KBM-7 (cell line): ENCODE data around the gene KRR1.
"Not testable (repeated sequence)": the region's sequence is repeated elsewhere in the genome, so short reads cannot be mapped to it uniquely, and the experiment has no call there.

Experiments
- DNase-seq: peaks from one replicate; pipeline ENCODE4 v3.0.0-alpha.2; 2015
- in situ Hi-C: fragments of 300-500 bp; cut with MboI; formaldehyde crosslinking; loops from 2 replicates; pipeline ENCODE4 v1.14.3; 2020; ENCODE audit warnings: low sequenced_read_pairs, low pct_unique_long_range_greater_than_20kb, mixed read lengths

Gene KRR1

DNA sequence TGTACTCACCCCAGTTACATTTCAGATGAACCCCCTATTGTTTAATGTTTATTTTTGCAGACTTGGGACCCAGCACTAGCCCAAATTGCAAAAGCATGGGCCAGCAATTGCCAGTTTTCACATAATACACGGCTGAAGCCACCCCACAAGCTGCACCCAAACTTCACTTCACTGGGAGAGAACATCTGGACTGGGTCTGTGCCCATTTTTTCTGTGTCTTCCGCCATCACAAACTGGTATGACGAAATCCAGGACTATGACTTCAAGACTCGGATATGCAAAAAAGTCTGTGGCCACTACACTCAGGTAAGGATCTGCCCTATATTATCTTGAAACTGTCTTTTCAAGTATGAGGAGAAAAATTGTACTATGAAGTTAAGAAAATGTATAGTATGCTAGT, 29.6 kb downstream of the KRR1 start:
- DNase-seq: peak; percentile 62
- in situ Hi-C loops: no loop called here

DNA sequence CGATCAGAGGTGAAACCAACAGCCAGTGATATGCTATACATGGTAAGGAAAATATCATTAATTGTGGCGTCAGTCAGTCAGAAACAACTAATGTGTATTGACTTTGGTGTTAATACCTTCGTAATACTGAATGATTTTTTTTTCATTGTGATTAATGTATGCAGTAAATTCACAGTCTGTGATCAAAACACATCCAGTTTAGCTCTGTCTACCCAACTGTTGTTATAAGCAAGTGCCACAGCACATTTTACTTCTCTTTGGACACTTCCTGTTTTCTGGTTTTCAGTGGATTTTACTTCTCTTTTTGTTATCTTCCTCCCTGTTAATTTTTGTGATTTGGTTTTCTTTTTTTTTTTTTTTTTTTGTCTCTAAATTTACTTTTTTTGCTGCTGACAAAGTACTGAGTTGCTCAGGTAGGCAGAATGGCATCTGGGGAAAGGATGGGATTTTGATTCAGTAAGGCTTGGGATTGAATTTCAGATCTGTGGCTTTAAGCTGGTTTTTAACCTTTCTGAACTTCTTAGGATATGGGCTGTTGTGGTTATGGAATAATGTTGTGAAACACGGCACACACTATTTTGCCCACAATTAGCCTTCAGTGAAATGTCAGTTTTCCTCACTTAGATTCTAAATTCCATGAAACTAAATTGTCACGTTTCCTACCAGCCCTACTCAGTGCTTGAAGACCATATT, 30.2 kb downstream of the KRR1 start:
- peak; percentile 86 for DNase-seq
- in situ Hi-C loops: no loop called here

DNA sequence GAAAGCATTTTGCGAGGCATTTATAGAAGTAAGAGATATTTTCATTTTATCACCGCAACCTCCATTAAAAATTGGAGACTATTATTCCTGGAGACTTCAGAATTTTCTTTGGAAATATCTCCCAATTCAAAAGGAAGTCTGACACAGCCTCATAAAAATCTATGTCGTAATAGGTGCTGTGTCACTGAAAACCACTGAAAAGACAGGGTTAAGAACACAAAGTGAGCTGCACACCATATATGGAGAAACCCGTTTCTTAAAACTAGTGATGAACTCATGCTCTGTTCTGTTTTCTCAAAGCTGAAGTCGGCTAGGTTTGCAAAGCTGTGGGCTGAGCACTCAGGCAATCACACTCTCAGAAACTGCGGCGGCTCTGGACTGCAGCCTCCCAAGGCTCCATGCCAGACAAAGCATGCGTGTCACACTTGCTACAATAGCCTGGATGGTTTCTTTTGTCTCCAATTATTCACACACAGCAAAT, 30.9 kb downstream of the KRR1 start, which contains the start of gene GLIPR1:
Gene GLIPR1, plus strand, starts transcription at position 287 of the 481 bp plus-strand sequence. Its CDS starts 126 bp downstream, at position 413.
- in situ Hi-C loops: no loop called here

DNA sequence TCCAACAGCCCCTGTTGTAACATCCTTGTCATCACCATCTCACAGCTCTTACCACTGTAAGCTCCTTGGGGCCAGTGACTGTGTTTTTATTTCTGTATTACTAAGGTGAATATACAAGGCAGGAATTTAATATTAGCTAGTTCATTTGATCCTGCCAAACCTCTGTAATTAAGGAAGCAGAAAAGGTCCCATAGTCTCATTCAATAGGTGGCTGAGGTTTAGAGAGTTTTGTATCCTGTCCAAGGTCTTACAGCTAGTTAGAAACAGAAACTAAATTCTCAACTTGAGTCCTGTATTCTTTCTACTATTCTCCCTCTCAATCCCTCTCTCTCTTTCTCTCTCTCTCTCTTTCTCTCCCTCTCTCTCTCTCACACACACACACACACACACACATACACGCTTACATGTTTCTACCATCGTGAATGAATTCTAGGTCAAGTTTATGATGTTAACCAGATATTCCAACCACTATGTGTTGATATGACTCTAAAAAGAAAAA, 31.4 kb downstream of the KRR1 start:
- in situ Hi-C loops: no loop called here
- no peak for DNase-seq

More for the DNA sequence above, 30.9 kb downstream of the KRR1 start, which contains the start of gene GLIPR1:
- DNase-seq: peak; percentile 89

DNA sequence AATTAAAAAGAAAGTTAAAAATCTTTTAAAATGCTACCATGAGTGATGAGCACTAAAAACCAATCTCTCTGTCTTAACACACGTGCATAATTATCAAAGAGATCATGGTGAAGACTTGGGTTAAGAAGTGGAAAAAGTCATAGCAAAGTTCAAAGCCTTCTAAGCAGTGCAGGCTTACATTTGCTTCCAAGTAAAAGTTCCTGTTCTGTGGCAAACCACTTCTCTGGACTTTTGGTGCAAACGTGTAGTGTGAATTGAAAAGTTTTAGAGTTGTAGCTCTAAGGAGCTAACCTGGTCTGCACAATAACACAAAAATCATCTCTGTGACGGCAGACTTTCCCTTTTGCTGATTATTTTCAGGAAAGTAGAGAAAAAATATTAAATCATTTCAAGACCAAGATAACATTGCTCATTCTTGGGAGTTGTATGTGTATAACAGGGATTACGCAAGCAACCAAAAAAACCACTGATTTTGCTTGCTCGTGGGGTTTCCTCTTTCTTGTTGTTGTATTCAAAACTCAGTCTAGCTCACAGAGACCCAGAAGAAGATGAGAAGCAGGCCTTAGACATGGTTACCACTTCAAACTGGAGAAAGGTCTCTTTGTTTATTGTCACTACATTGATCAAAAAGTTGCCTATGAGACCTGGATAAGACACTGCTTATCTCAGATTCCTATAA, 33.2 kb downstream of the KRR1 start:
- peak; percentile 87 for DNase-seq
- in situ Hi-C loops: no loop called here

DNA sequence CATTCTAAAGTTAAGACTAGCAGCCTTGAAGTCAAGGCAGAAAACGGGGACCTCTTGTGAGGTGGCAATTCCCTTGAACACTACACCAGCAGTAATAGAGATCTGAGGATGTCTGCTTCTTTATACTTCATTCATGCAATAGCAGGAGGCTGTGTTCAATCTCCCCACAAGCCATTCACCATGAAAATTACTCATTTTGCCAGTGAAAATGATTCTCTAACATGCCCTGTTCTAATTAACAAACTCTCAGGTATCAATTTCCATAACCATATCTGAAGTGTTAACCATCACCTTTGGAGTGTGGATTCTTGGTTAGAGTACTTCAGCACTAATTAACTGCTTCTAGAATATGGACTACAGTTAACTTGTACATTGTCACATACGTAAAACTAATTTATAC, 34.3 kb downstream of the KRR1 start:
- in situ Hi-C loops: no loop called here
- no peak for DNase-seq

DNA sequence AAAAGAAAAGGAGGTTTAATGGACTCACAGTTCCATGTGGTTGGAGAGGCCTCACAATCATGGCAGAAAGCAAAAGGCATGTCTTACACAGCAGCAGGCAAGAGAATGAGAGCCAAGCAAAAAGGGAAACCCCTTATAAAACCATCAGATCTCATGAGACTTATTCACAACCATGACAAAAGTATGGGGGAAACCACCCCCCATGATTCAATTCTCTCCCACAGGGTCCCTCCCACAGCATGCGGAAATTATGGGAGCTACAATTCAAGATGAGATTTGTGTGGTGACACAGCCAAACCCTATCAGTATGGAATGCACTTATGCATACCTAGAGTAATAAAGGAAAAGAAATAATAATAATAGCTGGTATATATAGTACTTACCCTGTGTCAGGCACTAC, 35.3 kb downstream of the KRR1 start:
- in situ Hi-C loops: no loop called here
- DNase-seq: no peak

DNA sequence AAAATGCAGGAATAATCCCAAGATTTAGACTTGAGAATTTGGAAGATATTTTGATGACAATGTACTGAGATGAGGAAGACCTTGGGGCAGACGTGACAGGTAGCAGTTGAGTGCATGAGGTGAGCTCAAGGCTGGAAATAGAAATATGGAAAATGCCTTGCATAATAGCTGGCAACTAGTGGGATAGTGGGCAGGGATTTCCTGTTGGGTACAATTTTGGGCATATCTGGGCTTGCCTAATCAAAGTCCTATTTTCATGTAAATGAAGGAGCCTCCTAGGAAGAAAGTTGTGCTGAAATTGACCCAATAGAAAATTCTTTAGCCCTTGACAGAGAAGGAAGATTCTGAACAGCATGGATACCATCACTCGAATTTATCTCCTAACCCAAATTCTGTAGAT, 37.3 kb downstream of the KRR1 start:
- DNase-seq: no peak
- in situ Hi-C loops: no loop called here

DNA sequence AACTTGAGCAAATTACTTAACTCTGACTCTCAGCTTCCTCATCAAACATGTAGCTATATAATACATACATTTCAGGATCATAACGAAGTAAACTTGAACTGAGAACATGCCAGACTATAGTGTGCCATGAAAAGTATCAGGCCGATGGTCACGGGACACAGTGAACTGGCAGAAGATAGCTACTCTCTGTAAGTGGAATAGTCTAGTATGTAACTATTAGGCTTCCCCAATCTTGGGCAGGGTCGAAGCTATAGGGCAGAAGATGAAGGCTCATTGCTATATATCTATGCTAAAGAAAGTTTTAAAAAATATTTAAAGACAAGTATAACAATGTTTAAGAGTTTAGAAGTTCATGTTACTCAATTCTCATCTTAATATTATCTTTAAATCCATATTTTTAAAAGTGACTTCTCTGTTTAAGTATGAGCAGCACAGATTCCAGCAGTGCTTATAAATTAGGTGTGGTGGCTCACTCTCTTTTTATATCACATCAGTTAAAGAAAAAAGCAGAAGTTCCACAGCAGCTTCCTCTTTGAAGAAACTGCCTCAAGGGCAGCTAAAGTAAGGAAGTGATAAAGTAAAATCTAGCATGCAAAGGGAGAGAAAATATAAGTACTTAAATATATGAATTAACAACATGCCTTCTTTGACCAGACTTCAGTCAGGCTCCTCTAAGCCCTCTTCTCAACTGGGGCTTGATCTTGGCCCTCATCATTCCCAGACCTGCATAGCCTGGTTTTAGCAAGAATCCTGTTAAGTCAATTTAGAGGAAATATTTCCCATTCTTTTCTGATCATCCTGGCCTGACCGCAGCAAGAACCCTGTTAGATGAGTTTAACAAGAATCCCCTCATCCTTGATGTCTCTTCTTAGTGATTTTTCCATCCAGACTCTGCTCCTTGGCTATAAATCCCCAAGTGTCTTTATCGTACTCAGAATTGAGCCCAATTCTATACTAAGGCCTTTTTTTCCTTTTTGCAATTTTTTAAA, 39.2 kb downstream of the KRR1 start:
- peak; percentile 92 for DNase-seq
- in situ Hi-C loops: no loop called here

DNA sequence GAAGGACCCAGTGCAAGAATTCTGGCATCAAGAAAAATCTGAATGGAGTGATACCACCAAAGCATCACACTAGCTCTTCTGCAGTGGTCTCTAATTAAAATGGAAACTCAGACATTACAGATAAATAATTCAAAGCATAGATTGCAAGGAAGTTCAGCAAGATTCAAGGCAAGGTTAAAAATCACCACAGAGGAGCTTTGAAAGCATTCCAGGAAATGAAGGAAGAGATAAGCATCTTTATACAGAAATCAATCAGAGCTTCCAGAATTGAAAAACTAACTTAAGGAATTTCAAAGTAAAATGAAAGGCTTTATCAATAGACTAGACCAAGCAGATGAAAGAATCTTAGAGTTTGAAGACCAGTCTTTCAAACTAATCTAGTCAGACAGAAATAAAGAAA, 51.2 kb downstream of the KRR1 start:
- in situ Hi-C loops: no loop called here
- no peak for DNase-seq

DNA sequence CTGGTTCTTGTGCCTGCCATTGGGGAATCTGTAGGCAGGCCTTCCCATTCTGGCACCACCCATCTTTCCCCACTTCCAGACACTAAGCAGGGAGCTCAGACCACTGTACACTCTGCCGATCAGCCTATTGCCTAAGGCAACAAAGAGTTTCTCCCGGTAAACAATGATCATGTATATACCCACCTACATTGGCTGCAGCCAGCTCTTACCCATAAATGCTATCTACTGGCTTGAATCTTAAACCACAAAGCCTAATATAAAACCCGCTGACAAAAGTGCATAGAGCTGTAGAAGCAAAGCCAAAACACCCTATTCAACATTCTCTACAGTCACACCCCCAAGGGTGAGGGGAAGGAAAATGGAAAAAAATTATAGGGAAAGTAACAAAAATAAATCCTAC, 51.7 kb downstream of the KRR1 start:
- in situ Hi-C loops: no loop called here
- DNase-seq: no peak

DNA sequence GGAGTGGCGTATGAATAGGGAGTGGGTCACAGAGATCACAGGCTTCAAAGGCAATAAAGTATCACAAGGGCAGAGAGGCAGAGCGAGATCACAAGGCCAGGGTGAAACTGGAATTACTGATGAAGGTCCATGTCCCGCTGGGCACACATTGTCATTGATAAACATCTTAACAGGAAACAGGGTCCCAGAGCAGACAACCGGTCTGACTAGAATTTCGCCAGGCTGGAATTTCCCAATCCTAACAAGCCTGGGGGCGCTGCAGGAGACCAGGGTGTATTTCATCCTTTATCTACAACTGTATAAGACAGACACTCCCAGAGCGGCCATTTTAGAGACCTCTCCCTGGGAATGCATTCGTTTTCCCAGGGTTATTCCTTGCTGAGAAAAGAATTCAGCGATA, 53.5 kb downstream of the KRR1 start:
- in situ Hi-C loops, DNase-seq: not testable (repeated sequence)

DNA sequence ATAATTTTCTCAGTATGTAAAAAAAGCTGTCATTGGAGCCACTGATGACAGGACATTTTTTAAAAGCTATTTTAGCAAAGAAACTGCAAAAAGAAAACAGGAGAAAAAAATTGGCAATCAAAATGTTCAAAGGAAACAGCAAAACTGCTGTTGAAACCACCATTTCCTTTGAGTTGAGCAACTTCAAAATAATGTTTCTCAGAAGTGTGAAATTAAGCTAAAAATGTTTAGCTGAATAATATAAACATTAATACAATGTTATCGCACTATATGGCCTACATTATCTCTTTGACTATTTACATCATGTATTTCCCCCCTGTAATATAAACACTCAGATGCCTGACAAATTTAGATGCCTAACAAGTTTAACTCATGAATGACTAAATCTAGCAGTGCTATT, 54.2 kb downstream of the KRR1 start:
- in situ Hi-C loops: no loop called here
- no peak for DNase-seq

DNA sequence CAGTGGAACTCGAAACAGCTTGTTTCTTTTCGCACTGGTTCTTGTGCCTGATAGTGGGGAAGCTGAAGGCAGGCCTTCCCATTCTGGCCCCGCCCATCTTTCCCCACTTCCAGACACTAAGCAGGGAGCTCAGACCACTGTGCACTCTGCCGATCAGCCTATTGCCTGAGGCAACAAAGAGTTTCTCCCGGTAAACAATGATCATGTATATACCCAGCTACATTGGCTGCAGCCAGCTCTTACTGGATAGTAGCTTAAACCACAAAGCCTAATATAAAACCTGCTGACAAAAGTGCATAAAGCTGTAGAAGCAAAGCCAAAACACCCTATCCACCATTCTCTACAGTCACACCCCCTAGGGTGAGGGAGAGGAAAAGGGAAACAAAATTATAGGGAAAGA, 55.6 kb downstream of the KRR1 start:
- in situ Hi-C loops: no loop called here
- no peak for DNase-seq

DNA sequence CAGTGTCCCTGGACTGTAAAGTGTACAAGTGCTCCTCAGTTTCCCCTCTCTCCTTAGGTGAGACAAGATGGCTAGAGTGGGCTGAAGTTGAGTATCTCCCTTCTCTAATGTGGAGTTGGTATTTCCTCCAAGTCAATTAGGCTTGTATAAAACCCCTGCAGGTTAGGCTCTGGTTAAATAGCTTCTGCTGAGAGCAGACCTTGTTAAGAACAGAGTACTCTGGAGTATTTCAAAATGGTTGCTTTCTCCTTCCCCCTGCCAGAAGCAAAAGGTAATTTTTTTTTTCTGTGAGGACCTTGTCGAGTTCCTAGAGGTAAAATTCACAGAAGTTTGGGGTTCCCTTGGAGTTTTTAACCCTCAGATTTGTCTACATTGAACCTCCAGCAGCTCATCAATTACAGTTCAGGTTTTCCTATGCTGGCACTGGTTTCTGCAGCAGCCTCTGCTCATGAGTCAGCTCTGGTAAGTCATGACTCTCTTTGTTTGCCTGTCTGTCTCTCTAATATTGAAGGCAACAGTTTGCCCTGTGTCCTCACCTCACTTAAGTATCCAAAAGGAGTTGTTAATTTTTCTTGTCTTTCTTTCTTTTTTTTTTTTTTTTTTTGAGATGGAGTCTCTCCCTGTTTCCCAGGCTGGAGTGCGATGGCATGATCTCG, 58.6 kb downstream of the KRR1 start:
- no peak for DNase-seq
- in situ Hi-C loops: no loop called here

DNA sequence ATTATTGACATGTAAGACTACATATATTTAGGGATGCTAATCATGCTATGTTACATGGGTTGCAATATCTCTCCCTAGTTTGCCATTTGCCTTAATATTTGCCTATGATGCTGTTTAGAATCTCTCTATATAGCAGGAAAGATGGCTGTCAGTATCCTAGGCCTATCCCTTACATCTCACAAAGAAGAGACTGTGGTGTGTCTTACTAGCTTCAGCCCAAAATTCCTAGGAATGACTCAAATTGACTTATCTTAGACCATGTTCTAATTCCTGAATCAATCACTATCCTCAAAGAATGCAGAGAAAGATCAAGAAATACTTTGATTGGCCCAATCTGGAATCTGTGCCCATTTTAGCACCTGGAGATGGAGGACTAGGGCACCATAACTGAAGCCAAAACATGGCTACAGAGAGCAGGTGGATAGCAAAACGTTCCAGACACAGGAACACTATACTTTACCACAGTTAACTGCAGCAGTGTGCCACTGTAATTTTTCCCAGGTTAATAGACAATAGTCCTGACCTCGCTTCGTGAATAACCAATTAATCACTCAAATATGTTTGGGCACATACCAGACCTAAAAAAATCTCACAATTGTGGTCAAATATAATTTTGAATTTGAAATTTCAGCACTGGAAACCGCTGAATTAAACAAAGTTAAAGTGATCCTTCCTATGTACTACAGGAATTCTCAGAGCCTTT, 63.6 kb downstream of the KRR1 start:
- in situ Hi-C loops: no loop called here
- no peak for DNase-seq

DNA sequence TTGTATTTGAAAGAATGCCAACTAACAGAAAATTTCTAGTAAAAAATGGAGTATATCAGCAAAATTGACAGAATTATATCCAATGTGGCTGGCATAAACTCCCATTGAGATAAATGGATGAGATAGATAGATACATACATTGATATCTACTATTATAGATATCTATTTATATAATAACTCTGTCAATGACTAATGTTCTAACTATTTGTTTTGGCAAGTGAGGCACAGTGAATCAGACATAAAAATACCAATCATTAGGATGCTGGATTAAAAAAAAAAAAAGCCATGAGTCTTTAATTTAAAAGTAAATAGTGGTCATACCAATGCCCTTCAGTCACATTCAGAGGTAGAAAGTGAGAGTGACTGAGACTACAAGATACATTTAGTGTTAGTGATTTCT, 64.6 kb downstream of the KRR1 start:
- in situ Hi-C loops: no loop called here

DNA sequence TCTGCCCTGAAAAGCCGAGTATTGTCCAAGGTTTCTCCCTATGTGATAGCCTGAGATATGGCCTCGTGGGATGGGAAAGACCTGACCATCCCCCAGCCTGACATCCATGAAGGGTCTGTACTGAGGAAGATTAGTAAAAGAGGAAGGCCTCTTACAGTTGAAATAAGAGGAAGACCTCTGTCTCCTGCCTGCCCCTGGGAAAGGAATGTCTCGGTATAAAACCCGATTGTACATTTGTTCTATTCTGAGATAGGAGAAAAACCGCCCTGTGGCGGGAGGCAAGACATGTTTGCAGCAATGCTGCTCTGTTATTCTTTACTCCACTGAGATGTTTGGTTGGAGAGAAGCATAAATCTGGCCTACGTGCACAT, 66.3 kb downstream of the KRR1 start:
- peak; percentile 71 for DNase-seq
- in situ Hi-C loops: not testable (repeated sequence)

More for the DNA sequence above, 64.6 kb downstream of the KRR1 start:
- no peak for DNase-seq
